HL-60 (cell line): ENCODE measurements around the gene SPRTN.

ENCODE experiments used
- DNase-seq, 2 experiments: peaks; one replicate each; pipeline ENCODE4 v3.0.0-alpha.2; 2010 to 2020; ENCODE audit warnings: low read depth in 1 of 2, low spot score in 1 of 2
- H3K27ac ChIP-seq: fragments of 250-450 bp; sonication (Bioruptor Pico); replicated peaks from 2 replicates; pipeline ENCODE4 v1.5.1; 2020; ENCODE audit warnings: mild to moderate bottlenecking, moderate library complexity
- H3K27me3 ChIP-seq: fragments of 250-450 bp; sonication (Bioruptor Pico); 2 replicates; pipeline ENCODE4 v1.5.1; 2021; ENCODE audit warnings: mild to moderate bottlenecking, moderate library complexity; ENCODE audit not compliant: insufficient read depth, poor library complexity, severe bottlenecking
- H3K4me3 ChIP-seq: replicated peaks from 2 replicates; pipeline ENCODE4 v1.5.1; 2011; ENCODE audit warnings: mild to moderate bottlenecking, control low read depth, low read length; ENCODE audit not compliant: insufficient read depth
- GABPA ChIP-seq: IDR thresholded peaks from 2 replicates; pipeline ENCODE4 v1.6.1; 2012; ENCODE audit warnings: low read depth
- POLR2AphosphoS5 ChIP-seq: IDR thresholded peaks from 2 replicates; pipeline ENCODE4 v1.6.1; 2012; ENCODE audit warnings: low read depth
- SPI1 ChIP-seq: IDR thresholded peaks from 2 replicates; pipeline ENCODE4 v1.6.1; 2012; ENCODE audit warnings: low read depth, mild to moderate bottlenecking, borderline replicate concordance
- TF ChIP-seq, protein P1 (sequence below): IDR thresholded peaks from 2 replicates; pipeline ENCODE4 v1.6.1; 2012; ENCODE audit warnings: low read depth; ENCODE audit not compliant: insufficient replicate concordance
- TF ChIP-seq, protein P2 (sequence below): IDR thresholded peaks from one replicate; pipeline ENCODE4 v1.5.1; 2011; ENCODE audit warnings: low read length, control low read depth, inconsistent platforms; ENCODE audit not compliant: insufficient read depth

Gene SPRTN

DNA sequence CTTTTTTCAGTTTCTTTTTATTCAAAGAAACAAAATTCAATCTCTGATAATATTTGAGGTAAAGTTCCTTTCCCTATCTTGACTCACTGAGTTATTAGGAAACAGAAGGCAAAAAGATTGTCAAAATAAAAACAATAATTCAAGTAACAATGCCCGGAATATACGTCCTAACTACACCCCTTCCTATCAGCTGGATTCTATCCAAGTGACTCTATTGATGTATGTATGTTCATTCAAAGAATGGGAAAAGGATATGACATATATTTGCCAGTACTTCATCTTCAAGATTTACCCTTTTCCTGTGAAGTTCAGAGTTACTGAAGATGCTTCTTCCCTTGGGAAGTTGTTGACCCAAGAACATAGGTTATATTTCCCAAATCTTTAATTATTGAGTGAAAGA lies 13.7 kb downstream of the SPRTN start:
- no peak for TF ChIP-seq SPI1
- no peak for TF ChIP-seq GABPA
- TF ChIP-seq, protein P1, sequence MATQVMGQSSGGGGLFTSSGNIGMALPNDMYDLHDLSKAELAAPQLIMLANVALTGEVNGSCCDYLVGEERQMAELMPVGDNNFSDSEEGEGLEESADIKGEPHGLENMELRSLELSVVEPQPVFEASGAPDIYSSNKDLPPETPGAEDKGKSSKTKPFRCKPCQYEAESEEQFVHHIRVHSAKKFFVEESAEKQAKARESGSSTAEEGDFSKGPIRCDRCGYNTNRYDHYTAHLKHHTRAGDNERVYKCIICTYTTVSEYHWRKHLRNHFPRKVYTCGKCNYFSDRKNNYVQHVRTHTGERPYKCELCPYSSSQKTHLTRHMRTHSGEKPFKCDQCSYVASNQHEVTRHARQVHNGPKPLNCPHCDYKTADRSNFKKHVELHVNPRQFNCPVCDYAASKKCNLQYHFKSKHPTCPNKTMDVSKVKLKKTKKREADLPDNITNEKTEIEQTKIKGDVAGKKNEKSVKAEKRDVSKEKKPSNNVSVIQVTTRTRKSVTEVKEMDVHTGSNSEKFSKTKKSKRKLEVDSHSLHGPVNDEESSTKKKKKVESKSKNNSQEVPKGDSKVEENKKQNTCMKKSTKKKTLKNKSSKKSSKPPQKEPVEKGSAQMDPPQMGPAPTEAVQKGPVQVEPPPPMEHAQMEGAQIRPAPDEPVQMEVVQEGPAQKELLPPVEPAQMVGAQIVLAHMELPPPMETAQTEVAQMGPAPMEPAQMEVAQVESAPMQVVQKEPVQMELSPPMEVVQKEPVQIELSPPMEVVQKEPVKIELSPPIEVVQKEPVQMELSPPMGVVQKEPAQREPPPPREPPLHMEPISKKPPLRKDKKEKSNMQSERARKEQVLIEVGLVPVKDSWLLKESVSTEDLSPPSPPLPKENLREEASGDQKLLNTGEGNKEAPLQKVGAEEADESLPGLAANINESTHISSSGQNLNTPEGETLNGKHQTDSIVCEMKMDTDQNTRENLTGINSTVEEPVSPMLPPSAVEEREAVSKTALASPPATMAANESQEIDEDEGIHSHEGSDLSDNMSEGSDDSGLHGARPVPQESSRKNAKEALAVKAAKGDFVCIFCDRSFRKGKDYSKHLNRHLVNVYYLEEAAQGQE: no peak
- TF ChIP-seq, protein P2, sequence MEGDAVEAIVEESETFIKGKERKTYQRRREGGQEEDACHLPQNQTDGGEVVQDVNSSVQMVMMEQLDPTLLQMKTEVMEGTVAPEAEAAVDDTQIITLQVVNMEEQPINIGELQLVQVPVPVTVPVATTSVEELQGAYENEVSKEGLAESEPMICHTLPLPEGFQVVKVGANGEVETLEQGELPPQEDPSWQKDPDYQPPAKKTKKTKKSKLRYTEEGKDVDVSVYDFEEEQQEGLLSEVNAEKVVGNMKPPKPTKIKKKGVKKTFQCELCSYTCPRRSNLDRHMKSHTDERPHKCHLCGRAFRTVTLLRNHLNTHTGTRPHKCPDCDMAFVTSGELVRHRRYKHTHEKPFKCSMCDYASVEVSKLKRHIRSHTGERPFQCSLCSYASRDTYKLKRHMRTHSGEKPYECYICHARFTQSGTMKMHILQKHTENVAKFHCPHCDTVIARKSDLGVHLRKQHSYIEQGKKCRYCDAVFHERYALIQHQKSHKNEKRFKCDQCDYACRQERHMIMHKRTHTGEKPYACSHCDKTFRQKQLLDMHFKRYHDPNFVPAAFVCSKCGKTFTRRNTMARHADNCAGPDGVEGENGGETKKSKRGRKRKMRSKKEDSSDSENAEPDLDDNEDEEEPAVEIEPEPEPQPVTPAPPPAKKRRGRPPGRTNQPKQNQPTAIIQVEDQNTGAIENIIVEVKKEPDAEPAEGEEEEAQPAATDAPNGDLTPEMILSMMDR: no peak
- TF ChIP-seq POLR2AphosphoS5: no peak
- Histone ChIP-seq H3K4me3 (no peak overlapping the region), H3K27ac (no peak overlapping the region), H3K27me3 (no peaks in the 10 kb centered on the region)
- no peak for DNase-seq

DNA sequence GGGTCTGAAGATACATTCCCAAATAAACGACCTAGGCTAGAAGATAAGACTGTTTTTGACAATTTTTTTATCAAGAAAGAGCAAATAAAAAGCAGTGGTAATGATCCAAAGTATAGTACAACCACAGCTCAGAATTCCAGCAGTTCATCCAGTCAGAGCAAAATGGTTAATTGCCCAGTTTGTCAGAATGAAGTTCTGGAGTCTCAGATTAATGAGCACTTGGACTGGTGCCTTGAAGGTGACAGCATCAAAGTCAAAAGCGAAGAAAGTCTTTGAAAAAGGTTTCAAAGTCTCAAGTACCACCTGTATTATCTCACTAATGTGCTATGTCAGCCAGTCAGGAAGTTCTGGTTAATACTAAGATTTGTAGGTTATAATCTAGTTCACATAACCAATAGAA lies 15.0 kb downstream of the SPRTN start:
- Histone ChIP-seq H3K27ac (no peak overlapping the region), H3K4me3 (no peak overlapping the region), H3K27me3 (no peaks in the 10 kb centered on the region)
- TF ChIP-seq SPI1: no peak
- TF ChIP-seq, protein P2: no peak
- TF ChIP-seq POLR2AphosphoS5: no peak
- TF ChIP-seq, protein P1: no peak
- TF ChIP-seq GABPA: no peak
- DNase-seq: no peak

DNA sequence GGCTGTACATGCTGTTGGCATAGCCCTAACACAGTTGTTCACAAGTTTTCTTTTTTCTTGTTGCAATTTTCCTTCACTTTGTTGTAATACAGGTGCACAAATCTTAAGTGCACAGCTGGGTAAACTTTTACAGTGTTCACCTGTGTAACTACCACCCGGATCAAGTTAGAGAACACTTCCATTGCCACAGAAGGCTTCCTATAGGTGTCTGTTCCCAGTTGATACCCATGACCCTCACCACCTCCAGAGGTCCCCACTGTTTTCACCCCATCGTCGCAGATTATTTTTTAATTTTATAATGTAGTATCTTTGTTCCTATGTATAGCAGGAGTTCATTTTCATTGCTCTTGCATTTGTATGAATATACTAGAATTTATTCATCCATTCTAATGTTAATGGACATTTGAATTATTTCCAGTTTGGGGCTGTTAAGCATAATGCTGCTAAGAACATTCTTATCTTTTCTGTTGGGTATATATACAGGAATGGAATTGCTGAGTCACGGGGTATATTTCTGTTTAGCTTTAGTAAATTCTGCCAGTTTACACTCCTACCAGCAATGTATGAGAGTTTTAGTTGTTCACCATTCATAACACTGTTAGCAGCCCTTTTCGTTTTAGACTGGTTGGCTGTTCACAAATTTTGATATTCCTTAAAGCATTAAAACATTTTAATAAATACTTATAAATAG lies 16.4 kb downstream of the SPRTN start:
- TF ChIP-seq, protein P1: no peak
- TF ChIP-seq POLR2AphosphoS5: no peak
- TF ChIP-seq, protein P2: no peak
- TF ChIP-seq GABPA: no peak
- TF ChIP-seq SPI1: no peak
- no peaks in the 10 kb centered on the region for H3K27me3 ChIP-seq
- H3K27ac ChIP-seq: no peak overlapping the region
- H3K4me3 ChIP-seq: no peak overlapping the region
- DNase-seq: no peak
